Sigmoid colon (tissue), 7 donors: ENCODE measurements around the gene FSCN2. TPM values are rescaled to one million over a fixed set of nuclear protein-coding genes. Genes with fewer than 3 reads are reported as not detected.

Experiments used
- DNase-seq: peaks from one replicate; pipeline ENCODE4 v3.0.0-alpha.2; 2019
- H3K27ac ChIP-seq, 4 donors: fragments of 200-600 bp; sonication (generic); one replicate each; pipeline ENCODE4 v1.5.1; 2016 to 2019; ENCODE audit warnings: mild to moderate bottlenecking in 1 of 4
- H3K27me3 ChIP-seq, 3 donors: fragments of 200-600 bp; sonication (generic); one replicate each; pipeline ENCODE4 v1.5.1; 2019; ENCODE audit warnings: mild to moderate bottlenecking in 1 of 3
- H3K36me3 ChIP-seq, 4 donors: fragments of 200-600 bp; sonication (generic); one replicate each; pipeline ENCODE4 v1.5.1; 2016 to 2019
- H3K4me1 ChIP-seq, 4 donors: fragments of 200-600 bp; sonication (generic); one replicate each; pipeline ENCODE4 v1.5.1; 2017 to 2019
- H3K4me3 ChIP-seq, 4 donors: fragments of 200-600 bp; sonication (generic); one replicate each; pipeline ENCODE4 v1.5.1; 2017 to 2019; ENCODE audit warnings: mild to moderate bottlenecking in 2 of 4, moderate library complexity in 1 of 4
- H3K9me3 ChIP-seq, 4 donors: fragments of 200-600 bp in 3 of 4; sonication (generic) in 3 of 4; one replicate each; pipeline versions ENCODE4 v1.5.1 to v1.6.1; 2013 to 2019
- CTCF ChIP-seq, 4 experiments: fragments of 450-650 bp in 3 of 4; fragments of 200-600 bp in 1 of 4; IDR thresholded peaks; one replicate each; pipeline ENCODE4 v1.5.1; 2016 to 2019; ENCODE audit warnings: antibody characterized with exemption in 4 of 4, mild to moderate bottlenecking in 3 of 4, moderate library complexity in 2 of 4
- EP300 ChIP-seq, 4 donors: sonication (generic); formaldehyde crosslinking; IDR thresholded peaks; one replicate each; pipeline ENCODE4 v1.6.1; 2017; ENCODE audit warnings: antibody characterized with exemption in 4 of 4
- POLR2A ChIP-seq, 2 donors: fragments of 450-650 bp; IDR thresholded peaks; one replicate each; pipeline ENCODE4 v1.6.1; 2016; ENCODE audit warnings: antibody characterized with exemption in 2 of 2, mild to moderate bottlenecking in 2 of 2, moderate library complexity in 2 of 2
- POLR2AphosphoS5 ChIP-seq, 4 donors: sonication (generic); formaldehyde crosslinking; IDR thresholded peaks; one replicate each; pipeline ENCODE4 v1.6.1; 2017; ENCODE audit warnings: antibody characterized with exemption in 4 of 4
- WGBS, 2 donors: extraction: QIAGEN DNeasy Blood & Tissue Kit; methylation state at CpG; one replicate each; pipeline ENCODE4 v1.1.7; 2013; 5-methylcytosine and 5-hydroxymethylcytosine counted together
- intact Hi-C: fragments of 100-400 bp; cut with DNase I; formaldehyde crosslinking; loops from one replicate; pipeline ENCODE4 v1.15.1; 2023
- polyA plus RNA-seq, 3 donors: library from polyadenylated mRNA; stranded (reverse); fragments of 200-250 nt; gene quantifications; one replicate each; pipeline ENCODE4 v1.2.3, GENCODE V29; 2013
- total RNA-seq, 4 donors: library from RNA; depleted of rRNA; stranded (reverse); fragments of >200 nt; gene quantifications; one replicate each; pipeline ENCODE4 v1.1.0, GENCODE V29; 2016
- donor health status: healthy with polysubstance abuse.
- donor health status: Bipolar disorder and iron deficiency.
- donor health status: healthy.

FSCN2 gene
- total and polyA plus RNA-seq, 7 donors: 0.33 to 2.3 (median 1.0) TPM; not detected in 3

- DNase-seq: no peak
- Histone ChIP-seq H3K4me1 (peaks cover 0 to 39% (median 26%) of the 10 kb centered on the region in 4 donors), H3K27ac (peak overlapping the region; percentile 84 to 89 (median 85)), H3K4me3 (peak overlapping the region; percentile 73 to 90 (median 81)), H3K27me3 (no peaks in the 10 kb centered on the region), H3K9me3 (no peaks in the 10 kb centered on the region), H3K36me3 (peaks cover 0 to 47% (median 20%) of the 10 kb centered on the region in 4 donors)
- intact Hi-C loops: loop anchor here (2.0 to 5.0 kb wide), 3 partner anchors 15 to 51 kb away; no protein-coding TSS in a partner anchor
- TF ChIP-seq EP300 (IDR thresholded peaks at IDR 0.05) (no peak), CTCF (IDR thresholded peaks at IDR 0.05) (no peak), POLR2A (IDR thresholded peaks at IDR 0.05) (no peak), POLR2AphosphoS5 (IDR thresholded peaks at IDR 0.05) (no peak)
- WGBS, 2 donors: 1 to 2% methylated on average over 69 of the region's 69 CpGs
These were observed 23.5 kb downstream of the FSCN2 start for GRCh38 chr17:81551458-81552243.

GRCh38 chr17:81552244-81553017, 24.3 kb downstream of the FSCN2 start, which contains the start of gene FAAP100:
TSS of gene FAAP100 (minus strand) at chr17:81552353. CDS start at chr17:81552330, 23 bp downstream.
- TF ChIP-seq POLR2A (IDR thresholded peaks at IDR 0.05): peak in 1 of 2 donors; percentile 23
- TF ChIP-seq EP300 (IDR thresholded peaks at IDR 0.05): no peak
- TF ChIP-seq POLR2AphosphoS5 (IDR thresholded peaks at IDR 0.05): peak; percentile 54 to 84 (median 68)
- Histone ChIP-seq H3K27ac (peak within 1 kb of the TSS; percentile 84 to 89 (median 85)), H3K4me3 (peak within 1 kb of the TSS; percentile 73 to 90 (median 81)), H3K36me3 (peaks cover 0 to 47% (median 20%) of the 10 kb centered on the region in 4 donors), H3K9me3 (no peaks in the 10 kb centered on the region), H3K4me1 (peaks cover 0 to 39% (median 26%) of the 10 kb centered on the region in 4 donors), H3K27me3 (no peaks in the 10 kb centered on the region)
- DNase-seq: peak; percentile 85
- WGBS, 2 donors: 0% methylated on average over 85 of the region's 85 CpGs
- intact Hi-C loops: loop anchor here (2.0 to 5.0 kb wide), 3 partner anchors 14 to 50 kb away; no protein-coding TSS in a partner anchor

- Histone ChIP-seq H3K27me3 (no peaks in the 10 kb centered on the region), H3K27ac (peak overlapping the region; percentile 84 to 89 (median 85)), H3K4me3 (peak overlapping the region; percentile 73 to 90 (median 81)), H3K36me3 (peaks cover 2 to 47% (median 16%) of the 10 kb centered on the region in 4 donors), H3K9me3 (no peaks in the 10 kb centered on the region), H3K4me1 (peaks cover 0 to 39% (median 26%) of the 10 kb centered on the region in 4 donors)
- TF ChIP-seq CTCF (IDR thresholded peaks at IDR 0.05) (no peak), POLR2AphosphoS5 (IDR thresholded peaks at IDR 0.05) (peak in 1 of 4 donors; percentile 21), EP300 (IDR thresholded peaks at IDR 0.05) (no peak), POLR2A (IDR thresholded peaks at IDR 0.05) (no peak)
- peak; percentile 81 for DNase-seq
- intact Hi-C loops: loop anchor here (2.0 to 5.0 kb wide), 3 partner anchors 14 to 49 kb away; no protein-coding TSS in a partner anchor
- WGBS, 2 donors: 1% methylated on average over 19 of the region's 19 CpGs
These were observed 24.9 kb downstream of the FSCN2 start for GRCh38 chr17:81553018-81553615.

- Histone ChIP-seq H3K9me3 (no peaks in the 10 kb centered on the region), H3K36me3 (peaks cover 5 to 48% (median 18%) of the 10 kb centered on the region in 4 donors), H3K4me3 (peak overlapping the region in 3 of 4 donors; percentile 78 to 90 (median 84)), H3K4me1 (peaks cover 0 to 39% (median 26%) of the 10 kb centered on the region in 4 donors), H3K27me3 (no peaks in the 10 kb centered on the region), H3K27ac (peak overlapping the region; percentile 84 to 89 (median 85))
- intact Hi-C loops: loop anchor here (2.0 to 5.0 kb wide), 3 partner anchors 13 to 49 kb away; no protein-coding TSS in a partner anchor
- 26 to 30% methylated on average over 24 of the region's 24 CpGs for WGBS, 2 donors
- no peak for DNase-seq
- TF ChIP-seq POLR2AphosphoS5 (IDR thresholded peaks at IDR 0.05): peak in 1 of 4 donors; percentile 39
- TF ChIP-seq CTCF (IDR thresholded peaks at IDR 0.05): no peak
These were observed 25.5 kb downstream of the FSCN2 start for GRCh38 chr17:81553616-81554181.
